Activated CD8-positive, alpha-beta memory T cell treated with anti-CD3 and anti-CD28 coated beads, Interleukin-2, amount 10 ng/mL, durations not matched to agents 7 days and 5 days (primary cell): Measurements from ENCODE around the gene HECTD4. TPM values are rescaled to one million over a fixed set of nuclear protein-coding genes. Genes with fewer than 3 reads are reported as not detected.
"Not testable (repeated sequence)": the region's sequence is repeated elsewhere in the genome, so short reads cannot be mapped to it uniquely, and the experiment has no call there.

ENCODE experiments used
- ATAC-seq: fragments of 150-1000 bp; cut with Tn5 transposase; one replicate; pipeline ENCODE4 v1.10.0; 2021; ENCODE audit warnings: moderate library complexity
- CTCF ChIA-PET: fragments of 350-600 bp; sonication (Branson Sonifier 250); formaldehyde crosslinking; loops from one replicate; lab custom pipeline; 2021; ENCODE audit warnings: antibody characterized with exemption; lab: Charles Lee
- DNase-seq: peaks from one replicate; pipeline ENCODE4 v3.0.0-alpha.2; 2020
- H3K27ac Mint-ChIP-seq: one replicate; pipeline ENCODE4 v1.8.0; 2021; ENCODE audit warnings: mild to moderate bottlenecking, mixed read lengths
- H3K27me3 Mint-ChIP-seq: one replicate; pipeline ENCODE4 v1.8.0; 2021; ENCODE audit warnings: mixed read lengths
- H3K36me3 Mint-ChIP-seq: one replicate; pipeline ENCODE4 v1.8.0; 2021; ENCODE audit warnings: mild to moderate bottlenecking, mixed read lengths
- H3K4me1 Mint-ChIP-seq: one replicate; pipeline ENCODE4 v1.8.0; 2021; ENCODE audit warnings: mixed read lengths
- H3K4me3 Mint-ChIP-seq: one replicate; pipeline ENCODE4 v1.8.0; 2021; ENCODE audit warnings: mild to moderate bottlenecking, moderate library complexity, mixed read lengths
- H3K9me3 Mint-ChIP-seq: one replicate; pipeline ENCODE4 v1.8.0; 2022; ENCODE audit warnings: low read depth, mixed read lengths
- total RNA-seq, 2 experiments: library from RNA; stranded (reverse); gene quantifications; one replicate each; pipeline ENCODE4 v1.2.3, GENCODE V29; 2021

The HECTD4 gene
- total RNA-seq, 2 experiments from 2014 or later = 49.3 to 55.4 TPM

DNA sequence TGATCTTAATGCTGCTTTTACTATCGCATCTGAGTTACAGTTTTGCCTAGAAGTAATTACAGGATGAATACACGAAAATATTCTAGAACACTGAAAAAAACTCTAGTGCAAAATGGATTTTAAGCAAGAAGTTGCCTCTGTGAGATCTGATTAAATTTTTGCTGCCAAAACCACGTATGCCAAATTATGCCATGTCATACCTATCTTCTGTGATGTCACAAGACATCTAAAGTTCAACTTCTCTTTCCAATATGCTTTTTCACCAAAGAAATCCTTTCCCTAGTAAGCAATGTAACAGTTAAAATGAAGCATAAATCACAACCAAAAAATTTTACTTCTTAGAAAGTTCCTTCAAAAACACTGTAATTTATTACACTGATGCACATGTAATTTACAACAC lies 39.6 kb downstream of the HECTD4 start:
- Mint-ChIP-seq H3K4me1 (peaks cover 18% of the 10 kb centered on the region), H3K36me3 (no peaks in the 10 kb centered on the region), H3K9me3 (no peaks in the 10 kb centered on the region), H3K27ac (no peak overlapping the region), H3K4me3 (no peak overlapping the region), H3K27me3 (no peaks in the 10 kb centered on the region)
- no peak for ATAC-seq
- no peak for DNase-seq
- CTCF ChIA-PET = no interaction called here

DNA sequence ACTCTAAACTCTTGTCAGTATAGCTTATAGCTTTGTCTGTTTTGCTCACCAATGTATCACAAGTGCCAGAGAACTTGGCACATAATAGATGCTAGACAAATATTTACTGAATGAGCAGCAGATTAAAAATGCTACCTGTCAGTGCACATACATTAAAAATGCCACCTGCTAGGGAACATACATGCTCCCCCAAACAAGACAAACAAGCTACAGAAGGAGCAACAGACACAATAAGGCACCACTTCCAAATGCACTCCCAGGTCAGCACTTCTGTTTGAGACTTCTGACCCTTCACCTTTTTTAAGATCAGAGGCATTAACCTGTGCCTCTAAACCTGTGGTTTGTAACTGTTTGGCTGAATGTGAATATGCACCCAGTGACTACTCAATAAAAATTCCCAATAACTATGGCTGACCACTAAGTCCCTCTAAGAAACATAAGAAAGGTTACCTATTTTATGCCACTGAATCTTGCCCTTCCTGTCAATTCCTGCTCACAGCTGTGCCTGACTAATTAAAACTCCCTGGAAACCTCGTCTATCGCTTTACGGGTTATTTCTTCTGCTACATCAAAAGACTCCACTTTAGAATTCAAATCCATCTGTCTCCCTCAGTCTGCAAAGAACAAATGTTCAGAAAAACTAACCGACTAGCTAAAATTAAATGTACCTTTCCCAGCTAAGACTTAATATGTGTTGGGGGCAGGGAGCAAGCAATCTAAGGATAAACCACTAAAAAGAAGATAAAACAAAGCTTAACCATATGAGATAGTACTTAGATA lies 41.0 kb downstream of the HECTD4 start:
- Mint-ChIP-seq H3K4me1 (peaks cover 15% of the 10 kb centered on the region), H3K36me3 (no peaks in the 10 kb centered on the region), H3K27me3 (no peaks in the 10 kb centered on the region), H3K9me3 (no peaks in the 10 kb centered on the region), H3K27ac (no peak overlapping the region), H3K4me3 (no peak overlapping the region)
- DNase-seq (no peak), ATAC-seq (no peak)
- CTCF ChIA-PET = interaction anchor here (0.5 to 1.3 kb wide), 4 partner anchors 14 to 143 kb away, joined by 3 read pairs; no protein-coding TSS in a partner anchor

DNA sequence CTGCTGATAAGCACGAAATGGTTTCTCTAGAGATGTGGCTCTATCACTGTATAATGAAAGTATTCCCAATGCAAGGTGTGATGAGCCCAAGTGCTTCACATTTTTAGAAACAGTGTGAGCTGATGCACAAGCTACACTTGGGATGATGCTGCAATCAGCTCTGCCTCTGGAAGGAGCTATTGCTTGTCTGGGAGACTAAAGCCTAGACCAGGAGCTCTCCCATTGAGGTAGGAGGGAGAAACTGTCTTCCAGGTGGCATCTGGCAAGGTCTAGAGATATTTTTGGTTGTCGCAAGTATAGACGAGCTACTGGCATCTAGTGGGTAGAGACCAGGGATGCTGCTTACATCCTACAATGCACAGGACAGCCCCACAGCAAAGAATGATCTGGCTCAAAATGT lies 42.0 kb downstream of the HECTD4 start:
- Mint-ChIP-seq H3K27ac (no peak overlapping the region), H3K9me3 (no peaks in the 10 kb centered on the region), H3K36me3 (no peaks in the 10 kb centered on the region), H3K27me3 (no peaks in the 10 kb centered on the region), H3K4me1 (peaks cover 8% of the 10 kb centered on the region), H3K4me3 (no peak overlapping the region)
- DNase-seq = no peak
- CTCF ChIA-PET = interaction anchor here (1.3 kb wide), 1 partner anchor 142 kb away, joined by 3 read pairs; no protein-coding TSS in a partner anchor
- ATAC-seq = no peak

DNA sequence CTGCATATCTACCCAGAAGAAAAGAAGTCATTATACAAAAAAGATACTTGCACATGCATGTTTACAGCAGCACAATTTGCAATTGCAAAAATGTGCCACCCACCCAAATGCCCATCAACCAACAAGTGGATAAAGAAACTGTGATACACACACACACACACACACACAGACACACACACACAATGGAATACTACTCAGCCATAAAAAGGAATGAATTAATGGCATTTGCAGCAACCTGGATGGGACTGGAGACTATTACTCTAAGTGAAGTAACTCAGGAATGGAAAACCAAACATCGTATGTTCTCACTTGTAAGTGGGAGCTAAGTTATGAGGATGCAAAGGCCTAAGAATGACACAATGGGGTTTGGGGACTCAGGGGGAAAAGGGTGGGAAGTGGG lies 47.2 kb downstream of the HECTD4 start:
- CTCF ChIA-PET = not testable (repeated sequence)

DNA sequence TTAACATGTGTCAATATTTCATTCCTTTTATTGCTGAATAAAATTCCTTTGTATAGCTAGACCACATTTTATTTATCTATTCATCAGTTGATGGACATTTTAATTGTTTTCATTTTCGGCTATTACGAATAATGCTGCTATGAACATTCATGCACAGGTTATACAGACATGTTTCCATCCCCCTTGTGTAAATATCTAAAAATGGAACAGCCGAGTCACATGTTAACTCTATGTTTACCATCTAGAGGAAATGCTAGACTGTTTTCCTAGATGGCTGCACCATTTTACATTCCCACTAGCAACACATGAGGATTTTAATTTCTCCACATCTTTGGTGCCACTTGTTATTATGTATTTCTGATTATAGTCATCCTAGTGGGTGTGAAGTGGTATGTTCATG lies 49.2 kb downstream of the HECTD4 start:
- DNase-seq = no peak
- Mint-ChIP-seq H3K9me3 (no peaks in the 10 kb centered on the region), H3K27ac (no peak overlapping the region), H3K4me3 (no peak overlapping the region), H3K36me3 (peaks cover 2% of the 10 kb centered on the region), H3K4me1 (no peaks in the 10 kb centered on the region), H3K27me3 (no peaks in the 10 kb centered on the region)
- CTCF ChIA-PET = interaction anchor here (0.6 kb wide), 1 partner anchor 999 kb away, joined by 3 read pairs; no protein-coding TSS in a partner anchor
- ATAC-seq = no peak

More for the DNA sequence above, 47.2 kb downstream of the HECTD4 start:
- ATAC-seq, H3K9me3 Mint-ChIP-seq, H3K36me3 Mint-ChIP-seq, H3K4me1 Mint-ChIP-seq, H3K4me3 Mint-ChIP-seq, DNase-seq, H3K27ac Mint-ChIP-seq, H3K27me3 Mint-ChIP-seq: not testable (repeated sequence)

DNA sequence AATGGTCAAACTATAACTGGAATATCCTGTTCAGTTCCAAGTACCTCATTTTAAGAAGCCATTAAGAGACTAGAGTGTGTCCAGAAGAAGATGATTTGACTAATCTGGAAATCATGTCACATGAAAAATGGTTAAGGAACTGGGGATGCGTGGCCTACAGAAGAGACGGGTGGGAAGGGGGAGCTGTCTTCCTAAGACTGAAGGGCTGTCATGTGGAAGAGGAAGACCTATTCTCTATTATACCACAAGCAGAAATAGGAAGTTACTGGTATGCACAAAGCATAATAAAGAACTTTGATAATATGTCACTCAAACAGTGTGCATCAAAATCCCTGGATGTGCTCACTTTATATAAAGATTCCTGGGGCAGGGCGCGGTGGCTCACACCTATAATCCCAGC lies 50.3 kb downstream of the HECTD4 start:
- DNase-seq (no peak), ATAC-seq (no peak)
- Mint-ChIP-seq H3K36me3 (peaks cover 2% of the 10 kb centered on the region), H3K27ac (no peak overlapping the region), H3K4me1 (no peaks in the 10 kb centered on the region), H3K27me3 (no peaks in the 10 kb centered on the region), H3K9me3 (no peaks in the 10 kb centered on the region), H3K4me3 (no peak overlapping the region)
- CTCF ChIA-PET = no interaction called here

DNA sequence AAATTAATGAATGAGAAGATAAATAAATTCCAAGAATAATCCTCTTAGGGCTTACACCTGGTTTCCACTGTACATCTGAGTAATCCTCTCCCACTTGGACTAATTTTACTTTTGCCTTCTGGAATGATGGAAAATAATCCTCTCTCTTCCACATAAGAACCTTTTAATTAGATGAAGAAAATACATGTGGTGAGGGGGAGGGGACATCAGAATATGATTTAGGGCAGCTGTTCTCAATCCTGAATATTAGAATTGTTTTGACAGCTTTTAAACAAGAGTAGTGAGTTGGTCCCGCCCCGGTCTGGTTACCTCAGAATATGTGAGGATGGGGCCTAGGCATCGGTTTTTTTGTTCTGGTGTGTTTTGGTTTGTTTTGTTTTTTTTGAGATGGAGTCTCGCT lies 51.5 kb downstream of the HECTD4 start:
- Mint-ChIP-seq H3K36me3 (peaks cover 2% of the 10 kb centered on the region), H3K27me3 (no peaks in the 10 kb centered on the region), H3K27ac (no peak overlapping the region), H3K4me1 (no peaks in the 10 kb centered on the region), H3K4me3 (no peak overlapping the region), H3K9me3 (no peaks in the 10 kb centered on the region)
- CTCF ChIA-PET = interaction anchor here (0.6 kb wide), 1 partner anchor 386 kb away, joined by 4 read pairs; no protein-coding TSS in a partner anchor
- no peak for ATAC-seq
- no peak for DNase-seq

DNA sequence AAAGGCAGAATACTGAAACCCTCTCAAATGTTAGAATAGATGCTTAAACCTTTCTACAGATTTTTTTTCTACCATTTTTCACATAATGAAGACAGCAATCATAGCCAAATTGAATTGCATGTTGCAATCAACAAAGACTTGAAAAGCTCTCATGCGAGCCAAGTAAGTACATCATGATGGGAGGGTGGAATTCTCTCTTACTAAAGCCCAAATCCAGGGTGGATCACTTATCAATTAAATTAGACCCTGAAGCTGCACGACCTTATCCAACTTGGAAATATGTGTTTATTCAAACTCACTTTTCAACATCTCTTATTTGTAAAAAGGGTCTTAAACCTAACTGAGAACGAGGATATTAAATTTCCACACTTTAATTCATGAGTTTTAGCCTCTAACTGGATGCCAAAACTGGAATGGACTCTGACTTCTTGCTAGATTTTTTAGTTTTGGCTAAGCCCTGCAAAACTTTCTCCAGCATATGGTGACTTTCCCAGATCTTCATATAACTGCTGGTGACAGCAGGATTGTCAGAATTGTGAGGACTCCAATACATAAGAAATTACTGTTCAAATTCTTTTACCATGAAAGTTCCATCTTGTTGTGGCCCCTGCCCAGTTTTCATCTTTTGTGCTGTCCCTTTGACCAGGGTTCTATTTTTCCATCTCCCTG lies 53.6 kb downstream of the HECTD4 start:
- H3K4me3 Mint-ChIP-seq = no peak overlapping the region
- DNase-seq = no peak
- CTCF ChIA-PET = no interaction called here
- no peaks in the 10 kb centered on the region for H3K36me3 Mint-ChIP-seq
- no peak for ATAC-seq
- H3K4me1 Mint-ChIP-seq = peaks cover 3% of the 10 kb centered on the region
- no peaks in the 10 kb centered on the region for H3K9me3 Mint-ChIP-seq
- no peak overlapping the region for H3K27ac Mint-ChIP-seq
- H3K27me3 Mint-ChIP-seq = no peaks in the 10 kb centered on the region

DNA sequence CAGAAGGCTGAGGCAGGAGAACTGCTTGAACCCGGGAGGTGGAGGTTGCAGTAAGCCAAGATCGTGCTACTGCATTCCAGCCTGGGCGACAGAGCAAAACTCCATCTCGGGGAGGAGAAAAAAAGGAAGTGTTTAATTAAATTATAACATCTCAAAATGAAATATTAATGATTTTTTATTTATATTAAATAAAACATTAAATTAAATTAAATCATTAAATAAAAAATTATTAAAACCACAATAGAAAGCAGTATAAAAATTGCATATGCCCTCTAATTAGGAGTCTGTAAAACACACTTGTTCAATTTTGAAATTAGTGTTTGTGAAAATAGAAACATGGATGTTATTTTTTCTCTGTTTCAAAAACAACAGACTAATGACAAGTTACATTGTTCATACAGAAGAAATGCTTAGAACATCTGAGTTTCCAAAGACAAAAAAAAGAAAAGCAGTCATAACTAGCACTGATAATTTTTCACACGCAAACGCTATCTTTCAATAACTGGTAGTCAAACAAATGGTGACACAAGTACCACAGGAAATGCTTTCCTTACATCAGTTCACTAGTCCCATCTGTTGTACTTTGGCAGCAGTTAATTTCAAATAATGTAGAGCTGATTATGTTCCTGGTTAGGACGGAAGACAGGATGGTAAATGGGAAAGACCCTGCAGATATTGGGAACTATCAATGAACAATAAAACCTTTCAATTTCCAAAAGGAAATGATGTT lies 54.9 kb downstream of the HECTD4 start:
- H3K4me1 Mint-ChIP-seq = peaks cover 5% of the 10 kb centered on the region
- no peaks in the 10 kb centered on the region for H3K9me3 Mint-ChIP-seq
- ATAC-seq = no peak
- no peak overlapping the region for H3K27ac Mint-ChIP-seq
- CTCF ChIA-PET = no interaction called here
- H3K27me3 Mint-ChIP-seq = no peaks in the 10 kb centered on the region
- no peaks in the 10 kb centered on the region for H3K36me3 Mint-ChIP-seq
- H3K4me3 Mint-ChIP-seq = no peak overlapping the region
- DNase-seq = no peak

DNA sequence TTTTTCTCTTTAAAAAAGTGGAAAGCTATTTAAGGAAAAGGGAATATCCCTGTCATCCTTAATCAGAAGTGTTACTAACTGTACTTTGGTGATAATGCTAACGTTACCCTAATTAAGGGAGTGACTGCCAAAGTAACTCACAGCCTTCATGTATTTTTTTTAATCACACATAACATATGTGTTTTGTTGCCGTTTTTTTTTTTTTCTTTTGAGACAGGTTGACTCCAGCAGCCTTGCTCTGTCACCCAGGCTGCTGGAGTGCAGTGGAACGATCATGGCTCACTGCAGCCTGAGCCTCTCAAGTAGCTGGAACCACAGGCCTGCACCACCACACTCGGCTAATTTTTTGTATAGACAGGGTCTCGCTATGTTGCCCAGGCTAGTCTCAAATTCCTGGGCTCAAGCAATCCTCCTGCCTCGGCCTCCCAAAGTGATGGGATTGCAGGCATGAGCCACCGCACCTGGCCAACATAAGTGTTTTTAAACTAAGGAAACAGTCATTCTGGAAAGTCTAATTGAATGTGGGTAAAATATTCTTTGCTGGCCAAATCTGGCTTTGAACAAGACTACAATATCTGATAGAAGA lies 56.5 kb downstream of the HECTD4 start:
- Mint-ChIP-seq H3K27ac (no peak overlapping the region), H3K9me3 (no peaks in the 10 kb centered on the region), H3K4me1 (peaks cover 5% of the 10 kb centered on the region), H3K27me3 (no peaks in the 10 kb centered on the region), H3K4me3 (no peak overlapping the region), H3K36me3 (no peaks in the 10 kb centered on the region)
- CTCF ChIA-PET = no interaction called here
- ATAC-seq = no peak
- no peak for DNase-seq

DNA sequence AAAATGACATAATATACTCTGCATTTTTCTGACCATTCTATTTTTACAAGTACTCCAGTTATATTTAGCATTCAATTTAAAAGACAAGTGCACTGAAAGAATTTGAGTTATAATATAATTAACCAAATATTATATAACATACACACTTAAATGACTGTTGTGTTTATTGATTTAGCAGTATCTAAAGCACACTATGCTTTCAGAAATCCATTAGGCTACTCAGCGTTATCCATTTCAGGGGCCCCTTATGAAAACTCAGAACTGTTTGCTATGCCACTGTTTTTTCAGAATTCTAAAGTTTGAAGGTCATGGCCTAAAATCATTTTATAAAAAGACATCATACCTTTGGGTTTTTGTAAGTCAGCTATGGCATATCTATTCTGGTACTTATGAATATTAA lies 57.1 kb downstream of the HECTD4 start:
- no peak for DNase-seq
- ATAC-seq = no peak
- Mint-ChIP-seq H3K27me3 (no peaks in the 10 kb centered on the region), H3K4me3 (no peak overlapping the region), H3K4me1 (peaks cover 5% of the 10 kb centered on the region), H3K36me3 (no peaks in the 10 kb centered on the region), H3K27ac (no peak overlapping the region), H3K9me3 (no peaks in the 10 kb centered on the region)
- CTCF ChIA-PET = no interaction called here

DNA sequence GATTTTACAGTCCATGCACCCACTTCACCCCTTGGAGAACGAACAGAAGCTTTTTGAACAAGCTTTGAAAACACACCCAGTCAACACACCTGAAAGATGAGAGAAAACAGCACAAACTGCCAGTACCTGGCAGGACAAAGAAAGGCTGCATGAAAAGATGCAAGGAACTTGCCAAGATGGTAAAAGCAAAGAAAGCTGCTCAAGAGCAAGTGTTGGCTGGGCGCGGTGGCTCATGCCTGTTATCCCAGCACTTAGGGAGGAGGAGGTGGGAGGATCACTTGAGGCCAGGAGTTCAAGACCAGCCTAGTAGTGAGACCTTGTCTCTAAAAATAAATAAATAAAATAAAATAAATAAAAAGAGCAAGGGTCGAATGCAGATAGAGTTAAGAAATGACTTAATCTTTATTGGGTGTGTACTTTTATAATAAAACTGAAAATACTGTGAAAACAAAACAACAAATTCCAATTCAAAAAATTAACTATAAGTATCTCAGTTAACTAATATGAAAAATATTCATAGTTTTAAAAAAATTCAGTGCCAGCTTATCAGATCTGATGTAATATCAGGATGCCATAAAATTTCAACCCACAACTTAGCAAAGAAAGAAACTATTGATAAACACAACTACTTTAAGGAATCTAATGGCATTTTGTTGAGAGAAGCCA lies 59.2 kb downstream of the HECTD4 start:
- H3K27me3 Mint-ChIP-seq = no peaks in the 10 kb centered on the region
- peaks cover 5% of the 10 kb centered on the region for H3K4me1 Mint-ChIP-seq
- no peaks in the 10 kb centered on the region for H3K9me3 Mint-ChIP-seq
- ATAC-seq (no peak), DNase-seq (no peak)
- peaks cover 6% of the 10 kb centered on the region for H3K36me3 Mint-ChIP-seq
- H3K27ac Mint-ChIP-seq = no peak overlapping the region
- no peak overlapping the region for H3K4me3 Mint-ChIP-seq
- CTCF ChIA-PET = interaction anchor here (1.2 kb wide), 1 partner anchor 42 kb away, joined by 3 read pairs; no protein-coding TSS in a partner anchor

DNA sequence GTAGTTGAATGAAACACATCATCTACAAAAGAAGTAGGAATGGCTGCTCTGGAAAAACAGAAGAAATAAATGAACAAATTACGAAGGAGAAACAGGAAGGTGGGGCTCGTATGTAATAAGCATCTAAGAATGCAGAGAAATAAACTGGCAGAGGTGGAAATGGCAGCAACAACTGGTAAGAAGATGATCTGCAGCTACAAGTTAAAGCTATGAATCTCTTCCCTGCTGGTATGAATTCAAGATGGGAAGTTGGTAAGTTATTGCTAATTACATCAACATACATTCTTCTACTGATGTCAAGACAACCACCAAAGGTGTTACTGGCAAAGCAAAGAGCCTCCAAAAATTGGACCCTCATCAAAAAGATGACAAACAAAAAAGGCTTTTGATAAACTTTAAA lies 59.8 kb downstream of the HECTD4 start:
- H3K27ac Mint-ChIP-seq = no peak overlapping the region
- no peak overlapping the region for H3K4me3 Mint-ChIP-seq
- H3K9me3 Mint-ChIP-seq = no peaks in the 10 kb centered on the region
- ATAC-seq (no peak), DNase-seq (no peak)
- CTCF ChIA-PET = interaction anchor here (1.2 kb wide), 1 partner anchor 43 kb away, joined by 3 read pairs; no protein-coding TSS in a partner anchor
- peaks cover 5% of the 10 kb centered on the region for H3K4me1 Mint-ChIP-seq
- H3K36me3 Mint-ChIP-seq = peaks cover 6% of the 10 kb centered on the region
- no peaks in the 10 kb centered on the region for H3K27me3 Mint-ChIP-seq
